NCI-H146 treated with DMSO at 0.1 percent for 48 hours (cell line): ENCODE data around the gene AAK1.
"Not testable (repeated sequence)": the region's sequence is repeated elsewhere in the genome, so short reads cannot be mapped to it uniquely, and the experiment has no call there.

Experiments used
- DNase-seq: peaks from one replicate; lab custom pipeline; 2025; ENCODE audit not compliant: unreplicated experiment; lab: John Stamatoyannopoulos, UW

Gene AAK1

DNA sequence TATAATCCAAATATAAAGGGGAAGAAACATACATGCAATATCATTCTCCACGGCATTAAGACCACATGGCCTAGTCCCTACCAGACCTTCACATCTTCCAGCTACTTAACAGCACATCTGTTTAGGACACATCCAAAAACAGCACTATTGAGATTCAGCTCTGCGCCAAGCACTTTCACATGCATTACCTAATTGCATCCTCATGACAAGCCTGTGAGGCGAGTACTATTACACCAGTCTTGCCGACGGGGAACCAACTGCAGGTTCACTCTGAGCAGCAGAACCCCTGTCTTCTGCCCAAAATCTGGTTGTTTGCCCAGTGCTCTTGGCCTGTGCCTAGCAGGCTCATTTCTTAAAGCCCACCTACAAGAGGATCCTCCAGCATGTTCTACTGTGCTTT, 66.7 kb downstream of the AAK1 start:
- DNase-seq = no peak

DNA sequence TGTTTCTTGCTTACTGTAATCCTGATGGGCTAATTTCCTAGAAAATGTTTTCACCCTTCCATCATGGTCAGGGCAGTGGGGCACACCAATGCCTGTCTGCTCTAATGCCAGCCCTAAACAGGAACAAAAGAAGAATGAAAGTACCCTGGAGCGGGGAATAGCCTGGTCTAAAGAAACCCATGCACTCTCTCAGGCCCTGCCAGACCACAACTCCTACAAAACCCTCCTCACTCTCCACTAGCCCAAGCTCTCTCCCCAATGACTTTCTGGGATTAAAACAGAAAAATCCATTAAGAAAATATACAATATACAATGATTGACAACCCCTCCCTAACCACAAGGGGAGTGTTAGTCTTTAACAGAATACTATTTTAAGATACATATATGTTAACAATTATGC, 67.6 kb downstream of the AAK1 start:
- no peak for DNase-seq

DNA sequence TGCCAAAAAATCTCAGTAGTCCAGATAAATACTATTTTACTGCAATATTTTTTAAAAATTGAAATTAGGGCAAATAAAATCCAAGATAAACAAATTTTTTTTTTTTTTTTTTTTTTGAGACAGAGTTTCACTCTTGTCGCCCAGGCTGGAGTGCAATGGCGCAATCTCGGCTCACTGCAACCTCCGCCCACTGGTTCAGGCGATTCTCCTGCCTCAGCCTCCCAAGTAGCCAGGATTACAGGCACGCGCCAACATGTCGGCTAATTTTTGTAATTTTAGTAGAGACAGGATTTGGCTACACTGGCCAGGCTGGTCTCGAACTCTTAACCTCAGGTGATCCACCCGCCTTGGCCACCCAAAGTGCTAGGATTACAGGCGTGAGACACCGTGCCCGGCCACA, 68.2 kb downstream of the AAK1 start:
- not testable (repeated sequence) for DNase-seq

DNA sequence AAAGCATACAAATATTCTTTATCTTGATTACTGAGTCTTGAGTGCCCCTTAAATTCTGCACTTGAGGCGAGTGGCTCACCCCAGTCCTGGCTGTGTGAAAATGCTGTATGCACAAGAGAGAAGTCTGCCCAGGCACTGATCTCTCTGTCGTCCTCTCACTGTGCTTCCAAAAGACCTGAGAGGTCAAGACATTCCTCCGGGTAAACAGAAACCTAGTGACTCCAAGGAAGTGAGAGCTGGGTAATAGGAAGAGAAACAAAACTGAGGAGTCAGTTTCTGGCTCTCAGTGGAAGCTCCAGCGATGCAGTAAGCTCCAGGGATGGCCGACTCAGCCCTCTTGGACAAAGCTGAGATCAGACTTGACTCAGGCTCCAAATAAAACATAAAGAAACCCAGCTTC, 70.9 kb downstream of the AAK1 start:
- DNase-seq = no peak

DNA sequence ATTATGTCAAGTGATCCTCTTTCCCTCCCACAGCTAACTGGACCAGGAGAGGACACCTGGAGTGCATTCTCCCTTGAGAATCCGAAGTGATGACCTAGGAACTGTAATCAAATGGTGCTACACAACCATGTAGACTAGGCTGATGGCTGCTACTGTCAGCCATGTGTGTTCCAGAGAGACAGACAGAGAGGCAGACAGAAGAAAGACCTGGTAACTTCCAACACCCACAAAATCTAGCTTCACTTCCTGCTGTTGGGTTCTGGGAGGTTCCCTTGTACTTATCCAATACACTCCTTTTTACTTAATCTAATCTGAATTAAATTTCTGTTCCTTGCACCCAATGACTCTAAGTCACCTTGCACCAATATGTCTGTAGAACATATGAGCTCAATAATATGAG, 72.3 kb downstream of the AAK1 start:
- DNase-seq = no peak

DNA sequence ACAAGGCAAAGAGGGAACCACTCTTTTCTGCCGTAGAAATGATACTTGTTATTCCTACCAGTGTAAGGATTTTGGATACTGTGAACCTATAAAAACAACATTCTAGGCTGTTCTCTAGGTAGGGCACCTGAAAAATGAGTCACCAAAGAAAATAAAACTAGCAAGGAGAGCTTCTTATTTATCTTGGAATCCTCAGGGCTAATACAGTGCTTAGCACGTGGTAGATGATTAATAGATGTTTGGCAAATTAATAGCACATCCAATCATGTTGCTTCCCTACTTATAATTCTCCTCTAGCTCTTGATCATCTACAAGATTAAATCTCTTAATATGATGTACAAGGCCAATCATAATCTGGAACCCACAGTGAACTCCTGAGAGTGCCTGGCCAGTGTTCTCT, 73.1 kb downstream of the AAK1 start:
- no peak for DNase-seq

DNA sequence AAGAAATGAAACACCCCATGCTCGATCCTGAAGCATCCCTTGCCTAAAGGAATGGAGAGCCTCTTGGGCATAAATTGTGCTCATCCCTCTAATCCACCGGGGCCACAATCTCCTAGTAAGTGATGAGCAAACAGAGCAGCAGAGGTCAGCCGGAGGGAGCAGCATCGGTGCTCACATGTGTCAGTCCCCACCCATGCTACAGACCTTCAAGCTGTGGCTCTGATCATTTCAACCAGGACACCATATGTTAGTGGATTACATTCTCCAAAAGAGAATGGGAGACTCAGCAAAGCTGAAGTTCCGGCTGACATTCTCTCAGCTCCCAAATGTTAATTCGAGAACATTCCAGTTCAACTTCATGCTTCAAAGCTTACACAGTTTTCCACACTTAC, 75.6 kb downstream of the AAK1 start:
- no peak for DNase-seq

DNA sequence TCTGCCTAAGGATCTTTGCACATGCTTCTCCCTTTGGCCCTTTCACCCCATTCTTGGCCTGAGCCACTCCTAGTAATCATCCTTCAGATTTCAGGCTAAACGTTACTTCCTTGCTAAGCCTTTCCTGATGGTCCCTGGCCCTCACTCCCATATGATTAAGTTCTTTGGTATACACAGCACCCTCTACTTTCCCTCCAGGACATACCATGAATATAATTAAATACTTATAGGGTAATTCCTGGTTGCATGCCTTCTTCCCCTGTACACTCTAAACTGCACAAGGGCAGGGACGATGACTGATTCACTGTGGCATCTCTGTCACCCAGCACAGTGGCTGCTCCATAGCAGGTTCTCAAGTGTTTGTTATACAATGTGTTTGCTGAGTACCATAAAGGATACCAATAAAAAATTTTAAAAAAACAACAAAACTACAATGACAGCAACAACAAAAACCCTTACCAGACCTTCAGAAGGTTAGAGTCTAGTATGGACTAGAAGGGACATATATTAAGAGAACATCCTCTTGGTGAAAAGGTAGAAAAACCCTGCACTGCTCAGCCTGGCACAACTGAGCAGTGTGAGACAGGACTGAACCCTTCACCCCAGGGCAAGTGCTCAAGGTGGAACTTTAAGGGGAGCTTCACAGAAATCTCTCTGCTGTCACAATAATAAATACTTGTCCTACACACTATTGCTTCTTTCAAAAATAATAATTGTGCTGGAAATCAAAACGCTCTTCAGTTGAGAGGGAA, 76.2 kb downstream of the AAK1 start:
- DNase-seq = no peak

DNA sequence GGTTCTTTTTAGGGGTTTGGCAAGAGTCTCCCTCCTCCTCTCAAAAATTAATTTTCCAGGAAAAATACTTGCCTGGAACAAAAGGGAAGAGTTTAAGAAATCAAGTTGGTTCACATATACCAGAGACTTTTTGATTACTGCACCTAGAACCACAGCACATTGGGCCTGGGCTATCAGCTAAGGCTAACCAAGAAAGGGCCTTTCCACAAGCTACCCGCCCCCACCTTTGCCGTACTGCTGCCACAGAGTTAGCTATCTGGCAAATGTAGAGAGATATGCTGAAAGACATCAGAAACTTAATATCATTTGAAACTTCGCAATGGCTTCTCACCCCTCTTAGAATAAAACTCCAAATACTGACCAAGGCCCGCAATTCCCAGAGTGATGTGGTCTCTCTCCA, 76.9 kb downstream of the AAK1 start:
- no peak for DNase-seq

DNA sequence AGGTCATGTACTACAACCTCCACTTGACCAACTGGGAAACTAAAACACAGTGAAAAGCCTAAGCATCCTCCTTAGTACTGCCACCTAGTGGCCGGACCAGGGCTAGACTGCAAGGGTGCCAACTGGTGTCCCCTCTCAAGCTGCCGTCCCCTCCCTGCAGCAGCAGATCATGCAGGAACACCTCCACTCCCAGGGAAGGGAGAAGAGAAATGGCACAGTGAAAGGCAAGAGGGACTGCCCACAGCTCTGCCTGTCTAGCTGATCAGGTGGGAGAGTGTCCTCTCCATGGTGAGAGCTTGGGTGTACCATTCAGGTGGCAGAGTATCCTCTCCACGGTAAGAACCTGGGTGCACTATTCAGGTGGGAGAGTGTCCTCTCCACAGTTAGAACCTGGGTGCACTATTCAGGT, 78.1 kb downstream of the AAK1 start:
- DNase-seq = peak; percentile 38

DNA sequence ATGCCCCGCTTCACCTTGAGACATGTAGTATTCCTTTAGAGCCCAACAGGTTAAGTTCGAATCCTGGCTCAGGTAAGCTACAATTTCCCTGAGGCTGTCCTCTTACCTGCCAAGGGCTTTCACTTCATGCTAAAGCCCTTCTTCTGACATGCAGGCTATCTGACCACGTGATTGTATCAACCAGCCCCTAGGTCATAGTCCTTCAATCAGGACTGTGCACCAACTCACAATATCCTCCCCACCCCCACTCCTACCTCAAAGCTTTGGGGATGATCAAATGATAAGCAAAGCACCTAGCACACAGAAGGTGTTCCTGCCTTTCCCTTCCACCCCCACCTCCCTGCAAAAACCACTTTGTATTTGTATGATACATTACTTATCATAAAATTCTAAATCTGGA, 78.9 kb downstream of the AAK1 start:
- no peak for DNase-seq

DNA sequence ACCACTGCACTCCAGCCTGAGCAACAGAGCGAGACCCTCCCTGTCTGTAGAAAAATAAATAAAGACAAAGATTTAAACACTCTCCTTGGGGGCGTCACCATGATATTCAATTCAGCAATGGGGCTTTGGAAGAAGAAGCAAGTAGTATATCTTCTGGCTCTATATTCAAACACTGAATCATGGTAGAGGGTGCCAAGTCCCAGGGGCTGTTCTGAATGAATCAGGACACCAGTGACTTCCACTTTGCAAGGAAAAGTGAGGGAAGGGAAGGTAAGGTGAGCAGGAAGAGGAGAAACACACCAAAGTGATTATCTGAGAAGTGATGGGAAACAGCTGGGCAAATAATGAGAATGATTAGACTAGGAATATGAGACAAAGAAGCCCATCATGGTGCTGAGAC, 80.5 kb downstream of the AAK1 start:
- peak; percentile 72 for DNase-seq

DNA sequence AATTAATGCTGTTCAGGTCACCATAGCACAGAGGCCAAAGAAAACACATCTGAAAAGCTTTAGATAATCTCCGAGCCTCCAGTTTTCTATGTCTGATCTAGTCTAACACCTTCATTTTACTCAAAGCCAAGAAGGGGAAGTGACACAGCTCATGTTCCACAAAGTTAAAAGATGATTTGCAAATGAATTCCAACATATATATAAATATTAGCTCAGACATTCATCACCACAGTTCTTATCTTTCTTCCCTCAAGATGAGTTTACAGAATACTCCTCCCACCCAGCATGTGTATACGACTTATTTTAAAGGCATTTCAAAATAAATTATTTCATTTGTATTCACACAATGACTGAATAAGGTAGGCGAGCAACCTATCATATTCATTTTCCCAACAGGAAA, 82.4 kb downstream of the AAK1 start:
- no peak for DNase-seq

DNA sequence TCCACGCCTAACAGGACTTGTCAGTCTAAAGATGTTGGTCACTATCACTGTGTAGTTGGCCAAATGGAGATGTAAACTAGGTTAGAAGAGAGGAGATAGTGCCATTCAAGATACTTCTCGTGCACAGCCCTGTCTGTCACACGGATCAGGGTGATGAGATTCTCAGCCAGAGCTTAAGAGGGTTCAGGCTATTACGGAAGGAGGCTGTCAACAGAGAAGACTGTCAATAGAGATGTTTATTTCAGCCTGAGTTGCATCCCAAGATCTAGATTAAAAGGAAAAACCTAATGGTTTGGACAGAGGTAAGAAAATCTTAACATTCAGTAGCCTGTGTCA, 83.4 kb downstream of the AAK1 start:
- no peak for DNase-seq

DNA sequence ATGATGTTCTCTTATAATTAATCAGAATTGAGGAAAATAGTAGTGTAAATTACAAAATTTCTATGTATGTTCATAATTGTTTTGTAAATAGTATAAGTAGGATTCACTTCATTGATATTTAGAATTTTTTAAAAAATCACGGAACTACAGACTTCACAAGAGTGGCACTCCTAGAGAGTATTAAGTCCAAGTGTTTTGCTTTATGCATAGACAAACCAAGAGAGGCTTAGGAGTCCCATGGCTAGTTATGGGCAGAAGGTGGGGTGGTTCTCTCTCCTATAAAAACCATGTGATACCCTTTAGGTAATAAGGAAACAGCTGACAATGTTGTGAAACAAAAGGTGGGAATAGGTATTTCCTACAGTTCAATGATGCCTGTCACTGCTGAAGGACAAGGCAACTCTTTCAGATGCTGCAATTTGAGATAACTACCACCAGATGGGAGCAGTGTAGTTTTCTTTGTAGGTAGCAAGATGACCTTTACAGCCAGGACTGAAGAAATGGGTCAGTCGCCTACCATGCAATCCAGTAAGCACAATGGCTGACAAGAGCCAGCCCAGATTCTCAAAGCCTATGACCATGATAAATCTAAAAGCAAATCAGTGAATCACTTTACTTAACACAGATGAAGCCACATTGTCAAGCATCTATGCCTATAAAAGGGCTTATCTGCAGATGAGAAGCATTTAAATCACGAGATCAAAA, 83.9 kb downstream of the AAK1 start:
- DNase-seq = peak; percentile 45

DNA sequence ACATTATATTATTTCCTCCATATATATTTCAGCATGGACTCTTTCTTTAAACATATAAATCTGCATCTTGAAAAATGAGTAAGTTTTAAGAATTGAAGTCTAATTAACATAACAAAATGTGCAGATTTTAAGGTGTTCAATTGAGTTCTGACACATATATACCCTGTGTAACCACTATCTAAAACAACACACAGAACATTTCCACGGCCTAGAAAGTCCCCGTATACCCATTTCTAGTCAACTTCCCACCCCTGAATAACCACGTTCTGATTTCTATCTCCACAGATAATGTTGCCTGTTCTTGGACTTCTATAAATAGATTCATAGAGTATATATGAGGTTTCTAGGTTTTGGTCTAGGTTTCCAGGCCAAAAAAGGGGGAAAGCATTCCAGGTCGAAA, 87.5 kb downstream of the AAK1 start:
- DNase-seq = no peak

DNA sequence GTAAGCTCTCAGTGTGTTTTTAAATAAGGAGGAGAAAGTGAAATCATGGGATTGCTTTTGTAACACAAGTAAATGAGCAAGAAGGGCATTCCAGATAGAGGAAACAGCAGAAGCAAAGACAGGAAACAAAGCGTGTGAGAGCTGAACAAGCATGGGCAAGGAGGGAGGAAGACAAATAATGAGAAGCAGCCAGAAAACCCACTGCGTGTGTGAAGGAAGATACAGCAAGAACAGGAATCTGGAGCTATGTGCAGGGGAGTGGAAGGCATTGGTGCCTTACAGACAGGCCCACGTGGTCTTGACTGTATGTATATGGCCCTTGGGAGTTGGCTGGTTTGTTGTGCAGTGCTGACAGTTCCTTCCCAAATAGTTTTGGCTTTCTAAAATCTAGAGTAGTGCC, 88.6 kb downstream of the AAK1 start:
- no peak for DNase-seq

DNA sequence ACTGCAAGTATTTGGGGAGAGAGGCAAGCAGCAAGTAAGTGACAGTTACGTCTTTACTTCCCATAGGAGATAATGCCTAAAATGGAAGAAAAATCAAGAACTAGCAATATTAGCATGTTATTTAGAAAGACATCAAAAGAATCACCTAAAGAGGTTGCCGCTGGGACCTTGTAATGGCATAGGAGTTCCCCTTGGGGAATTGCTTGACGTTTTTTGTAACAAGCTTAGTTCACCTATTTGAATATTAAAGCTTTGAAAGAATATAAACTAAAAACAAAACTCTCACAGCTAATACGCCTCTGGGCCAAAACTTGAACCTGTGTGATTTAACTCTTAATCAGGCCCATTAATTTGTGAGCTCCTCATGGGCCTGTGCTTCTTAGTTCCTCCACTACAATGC, 89.0 kb downstream of the AAK1 start:
- no peak for DNase-seq

DNA sequence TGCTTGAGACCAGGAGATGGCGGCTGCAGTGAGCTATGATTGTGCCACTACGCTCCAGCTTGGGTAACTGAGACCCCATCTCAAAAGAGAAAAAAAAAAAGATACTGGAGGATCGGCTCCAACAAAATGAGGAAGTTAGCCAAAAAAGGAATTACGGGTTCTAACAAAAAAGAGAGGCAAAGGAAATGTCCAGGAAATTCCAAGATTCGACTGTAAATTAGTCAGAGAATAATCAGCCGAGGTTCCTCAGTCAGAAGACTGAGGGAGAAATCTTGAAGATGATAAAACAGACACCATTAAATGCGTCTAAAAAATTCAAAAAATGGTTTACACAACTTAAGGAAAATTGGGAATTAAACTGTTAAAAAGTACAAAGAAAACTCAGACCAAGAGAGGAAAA, 89.5 kb downstream of the AAK1 start:
- DNase-seq = no peak

DNA sequence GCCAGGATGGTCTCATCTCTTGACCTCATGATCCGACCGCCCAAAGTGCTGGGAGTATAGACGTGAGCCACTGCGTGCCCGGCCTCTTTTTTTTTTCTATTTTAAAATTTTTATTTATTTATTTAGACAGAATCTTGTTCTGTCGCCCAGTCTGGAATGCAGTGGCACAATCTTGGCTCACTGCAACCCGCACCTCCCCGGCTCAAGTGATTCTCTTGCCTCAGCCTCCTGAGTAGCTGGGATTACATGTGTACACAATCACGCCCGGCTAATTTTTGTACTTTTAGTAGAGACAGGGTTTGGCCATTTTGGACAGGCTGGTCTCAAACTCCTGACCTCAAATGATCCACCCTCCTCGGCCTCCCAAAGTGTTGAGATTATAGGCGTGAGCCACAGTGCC, 93.0 kb downstream of the AAK1 start:
- DNase-seq = not testable (repeated sequence)

DNA sequence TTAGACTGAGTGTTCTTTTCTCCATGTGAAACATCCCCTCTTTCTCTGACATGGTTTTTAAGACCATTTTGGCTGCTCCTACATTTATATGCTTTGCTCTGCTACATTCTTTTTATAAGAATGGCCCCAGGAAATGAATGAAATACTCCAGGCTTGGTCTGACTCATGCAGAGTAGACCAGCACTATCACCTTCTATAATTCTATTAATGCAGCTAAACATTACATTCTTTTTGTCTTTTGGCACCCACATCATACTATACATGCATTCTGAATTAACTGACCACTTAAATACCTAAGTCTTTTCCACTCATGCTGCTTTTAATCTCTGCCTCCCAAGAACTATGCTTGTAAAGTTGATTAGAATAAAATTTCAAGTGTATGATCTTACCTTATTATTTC, 94.1 kb downstream of the AAK1 start:
- DNase-seq = no peak

DNA sequence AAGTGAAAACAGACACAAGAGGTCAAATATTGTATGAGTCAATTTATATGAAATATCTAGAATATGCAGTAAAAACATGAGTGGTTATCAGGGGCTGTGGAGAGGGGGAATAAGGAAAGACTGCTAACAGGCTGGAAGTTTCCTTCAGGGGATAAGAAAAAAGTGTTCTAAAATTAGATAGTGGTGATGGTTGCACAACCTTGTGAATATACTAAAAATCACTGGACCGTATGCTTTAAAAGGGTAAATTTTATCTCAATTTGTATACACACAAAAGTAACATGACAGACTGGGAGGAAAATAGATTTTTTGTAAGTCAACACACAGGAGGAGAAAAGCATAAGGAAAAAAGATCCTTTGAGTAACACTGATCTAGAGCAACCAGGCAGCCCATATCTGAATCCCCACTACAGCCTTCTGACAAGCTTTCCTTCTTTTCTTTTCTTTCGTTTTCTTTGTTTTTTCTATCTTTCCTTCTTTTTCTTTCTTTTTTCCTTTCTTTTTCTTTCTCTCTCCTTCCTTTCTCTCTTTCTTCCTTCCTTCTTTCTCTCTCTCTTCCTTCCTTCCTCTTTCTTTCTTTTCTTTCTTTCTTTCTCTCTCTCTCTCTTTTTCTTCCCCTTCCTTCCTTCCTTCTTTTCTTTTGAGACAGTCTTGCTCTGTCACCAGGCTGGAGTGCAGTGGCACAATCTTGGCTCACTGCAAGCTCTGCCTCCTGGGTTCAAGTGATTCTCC, 95.4 kb downstream of the AAK1 start:
- no peak for DNase-seq
